GM23248 (cell line): ENCODE data around the gene MRPL46. TPM values are rescaled to one million over a fixed set of nuclear protein-coding genes. Genes with fewer than 3 reads are reported as not detected.

Source experiments
- DNase-seq: peaks from one replicate; pipeline ENCODE4 v3.0.0-alpha.2; 2015
- H2AFZ ChIP-seq: fragments of 200-600 bp; sonication (generic); 2 replicates; pipeline ENCODE4 v1.6.1; 2016; ENCODE audit warnings: antibody characterized with exemption
- H3F3A ChIP-seq: fragments of 200-600 bp; sonication (generic); 2 replicates; pipeline ENCODE4 v1.6.1; 2016; ENCODE audit warnings: mild to moderate bottlenecking, antibody characterized with exemption, mixed run types; ENCODE audit not compliant: insufficient read depth
- H3K27ac ChIP-seq: fragments of 200-600 bp; sonication (generic); 2 replicates; pipeline ENCODE4 v1.5.1; 2016; ENCODE audit warnings: mild to moderate bottlenecking
- H3K27me3 ChIP-seq: fragments of 200-600 bp; sonication (generic); replicated peaks from 2 replicates; pipeline ENCODE4 v1.6.1; 2016; ENCODE audit warnings: mild to moderate bottlenecking; ENCODE audit not compliant: insufficient read depth
- H3K36me3 ChIP-seq: fragments of 200-600 bp; sonication (generic); 2 replicates; pipeline ENCODE4 v1.6.1; 2016; ENCODE audit warnings: low read depth, mild to moderate bottlenecking
- H3K4me1 ChIP-seq: fragments of 200-600 bp; sonication (generic); 2 replicates; pipeline ENCODE4 v1.6.1; 2016; ENCODE audit warnings: mild to moderate bottlenecking; ENCODE audit not compliant: insufficient read depth
- H3K4me2 ChIP-seq: fragments of 200-600 bp; sonication (generic); one replicate; pipeline ENCODE4 v1.6.1; 2016; ENCODE audit warnings: mild to moderate bottlenecking; ENCODE audit not compliant: unreplicated experiment
- H3K4me3 ChIP-seq: fragments of 200-600 bp; sonication (generic); 2 replicates; pipeline ENCODE4 v1.5.1; 2016; ENCODE audit warnings: mild to moderate bottlenecking
- H3K79me2 ChIP-seq: fragments of 200-600 bp; sonication (generic); 2 replicates; pipeline ENCODE4 v1.6.1; 2016; ENCODE audit warnings: mild to moderate bottlenecking; ENCODE audit not compliant: insufficient read depth
- H3K9ac ChIP-seq: fragments of 200-600 bp; sonication (generic); 2 replicates; pipeline ENCODE4 v1.6.1; 2016; ENCODE audit warnings: mild to moderate bottlenecking
- H3K9me2 ChIP-seq: fragments of 200-600 bp; sonication (generic); 2 replicates; pipeline ENCODE4 v1.6.1; 2016; ENCODE audit warnings: mixed run types, mild to moderate bottlenecking, moderate library complexity; ENCODE audit not compliant: insufficient read depth
- H3K9me3 ChIP-seq: fragments of 200-600 bp; sonication (generic); one replicate; pipeline ENCODE4 v1.6.1; 2017; ENCODE audit warnings: low read depth
- H4K20me1 ChIP-seq: fragments of 200-600 bp; sonication (generic); 2 replicates; pipeline ENCODE4 v1.6.0; 2016; ENCODE audit not compliant: insufficient read depth
- EZH2 ChIP-seq: fragments of 200-600 bp; sonication (generic); IDR thresholded peaks from 2 replicates; pipeline ENCODE4 v1.6.1; 2018; ENCODE audit warnings: antibody characterized with exemption, mild to moderate bottlenecking; ENCODE audit not compliant: insufficient read depth, poor library complexity, severe bottlenecking
- EZH2phosphoT487 ChIP-seq: fragments of 200-600 bp; sonication (generic); IDR thresholded peaks from 2 replicates; pipeline ENCODE4 v1.6.1; 2018; ENCODE audit warnings: antibody characterized with exemption, moderate library complexity, mild to moderate bottlenecking, low read depth; ENCODE audit not compliant: insufficient read depth
- WGBS, 2 experiments: methylation state at CpG; one replicate each; pipeline ENCODE4 v1.1.6; 2015 to 2017; ENCODE audit warnings: low lambda C conversion rate in 2 of 2, low coverage in 1 of 2; ENCODE audit errors: missing lambda C conversion rate in 2 of 2; 5-methylcytosine and 5-hydroxymethylcytosine counted together
- in situ Hi-C: fragments of 300-500 bp; cut with MboI; formaldehyde crosslinking; loops from 2 replicates; pipeline ENCODE4 v1.15.0; 2020
- polyA plus RNA-seq: library from polyadenylated mRNA; unstranded; fragments of >200 nt; fragmentation: Nextera tagmentation; extraction: Ambion mirVana; gene quantifications from 2 replicates; pipeline ENCODE4 v1.2.1, GENCODE V29; 2016
- total RNA-seq: library from RNA; depleted of rRNA; stranded (reverse); fragments of >200 nt; shearing (Covaris generic); gene quantifications from 2 replicates; pipeline ENCODE4 v1.2.3, GENCODE V29; 2014

The MRPL46 gene
- total and polyA plus RNA-seq, 2 experiments from 2014 or later, result 14.6 to 38.4 TPM

DNA sequence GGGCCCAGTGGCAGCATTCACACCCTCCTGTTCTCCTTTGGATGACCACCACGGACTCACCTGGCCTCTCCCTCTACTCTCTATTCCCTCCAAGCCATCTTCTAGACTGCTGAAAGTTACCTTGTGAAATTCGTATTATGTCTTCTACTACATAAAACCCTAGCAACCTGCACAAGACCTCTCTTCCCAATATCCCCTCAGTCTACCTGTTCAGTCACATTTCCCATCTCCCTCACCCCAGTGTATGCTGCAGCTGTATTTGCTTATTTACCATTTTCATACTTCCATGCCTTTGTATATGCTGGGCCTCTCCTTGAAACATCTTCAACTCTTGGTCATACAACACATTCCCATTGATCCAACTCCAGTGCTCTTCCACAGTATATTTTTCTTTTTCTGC is 44.0 kb upstream of the MRPL46 start:
- H3K27ac ChIP-seq, result no peak overlapping the region
- WGBS, 2 experiments, result 68 to 69% methylated on average over 2 of the region's 2 CpGs

DNA sequence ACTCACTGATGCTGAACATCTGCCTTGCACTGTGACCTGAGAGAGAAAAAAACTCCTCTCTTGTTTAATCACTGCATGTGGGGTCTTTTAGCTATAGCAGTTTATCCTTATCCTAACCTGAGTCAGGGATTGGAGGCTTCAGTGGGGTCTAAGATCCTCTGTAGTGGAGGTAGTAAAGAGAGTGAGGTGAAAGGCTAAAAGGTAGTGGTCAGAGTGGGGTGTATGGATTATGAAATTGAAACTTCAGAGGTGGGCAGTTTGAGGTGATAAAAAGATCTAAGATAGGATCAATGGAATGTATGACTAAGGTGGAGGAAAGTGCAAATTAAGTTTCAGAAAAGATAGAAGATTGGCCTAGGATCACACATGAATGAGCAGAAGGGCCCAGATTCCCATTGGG is 42.8 kb upstream of the MRPL46 start:
- Histone ChIP-seq H3K36me3 (no peaks in the 10 kb centered on the region; the same call in 1 of the 2 replicates), H2AFZ (no peak overlapping the region), H3K9me3 (no peaks in the 10 kb centered on the region), H3K4me1 (peaks cover 14% of the 10 kb centered on the region), H3K9me2 (no peaks in the 10 kb centered on the region), H3K79me2 (no peaks in the 10 kb centered on the region), H3K27me3 (no peaks in the 10 kb centered on the region), H3K9ac (no peak overlapping the region), H4K20me1 (no peaks in the 10 kb centered on the region), H3K4me3 (no peak overlapping the region), H3K4me2 (no peak overlapping the region), H3K27ac (no peak overlapping the region), H3F3A (peaks cover 3% of the 10 kb centered on the region; the same call in 1 of the 2 replicates)
- TF ChIP-seq EZH2 (no peak), EZH2phosphoT487 (no peak)
- DNase-seq, result no peak
- in situ Hi-C loops, result no loop called here

More for the DNA sequence above, 44.0 kb upstream of the MRPL46 start:
- Histone ChIP-seq H3K79me2 (no peaks in the 10 kb centered on the region), H3K4me3 (no peak overlapping the region), H3K9me3 (no peaks in the 10 kb centered on the region), H3K9me2 (no peaks in the 10 kb centered on the region), H4K20me1 (no peaks in the 10 kb centered on the region), H3F3A (peaks cover 3% of the 10 kb centered on the region; the same call in 1 of the 2 replicates), H2AFZ (no peak overlapping the region), H3K9ac (no peak overlapping the region), H3K4me1 (peaks cover 14% of the 10 kb centered on the region), H3K27me3 (no peaks in the 10 kb centered on the region), H3K36me3 (no peaks in the 10 kb centered on the region; the same call in 1 of the 2 replicates), H3K4me2 (no peak overlapping the region)
- in situ Hi-C loops, result no loop called here
- TF ChIP-seq EZH2, result no peak
- TF ChIP-seq EZH2phosphoT487, result no peak
- no peak for DNase-seq

GRCh38 chr15:88509321-88509720 is 42.1 kb upstream of the MRPL46 start:
- no peaks in the 10 kb centered on the region for H3K79me2 ChIP-seq
- no peaks in the 10 kb centered on the region for H3K9me2 ChIP-seq
- peaks cover 3% of the 10 kb centered on the region; the same call in 1 of the 2 replicates for H3F3A ChIP-seq
- no peak overlapping the region for H3K27ac ChIP-seq
- H3K9me3 ChIP-seq, result no peaks in the 10 kb centered on the region
- H3K36me3 ChIP-seq, result no peaks in the 10 kb centered on the region; the same call in 1 of the 2 replicates
- no peak overlapping the region for H3K9ac ChIP-seq
- H3K4me3 ChIP-seq, result no peak overlapping the region
- H3K27me3 ChIP-seq, result no peaks in the 10 kb centered on the region
- no peak for TF ChIP-seq EZH2
- WGBS, 2 experiments, result 97 to 98% methylated on average over 4 of the region's 4 CpGs
- H3K4me1 ChIP-seq, result peaks cover 14% of the 10 kb centered on the region
- in situ Hi-C loops, result no loop called here
- no peaks in the 10 kb centered on the region for H4K20me1 ChIP-seq
- DNase-seq, result no peak
- no peak overlapping the region for H3K4me2 ChIP-seq
- H2AFZ ChIP-seq, result no peak overlapping the region

DNA sequence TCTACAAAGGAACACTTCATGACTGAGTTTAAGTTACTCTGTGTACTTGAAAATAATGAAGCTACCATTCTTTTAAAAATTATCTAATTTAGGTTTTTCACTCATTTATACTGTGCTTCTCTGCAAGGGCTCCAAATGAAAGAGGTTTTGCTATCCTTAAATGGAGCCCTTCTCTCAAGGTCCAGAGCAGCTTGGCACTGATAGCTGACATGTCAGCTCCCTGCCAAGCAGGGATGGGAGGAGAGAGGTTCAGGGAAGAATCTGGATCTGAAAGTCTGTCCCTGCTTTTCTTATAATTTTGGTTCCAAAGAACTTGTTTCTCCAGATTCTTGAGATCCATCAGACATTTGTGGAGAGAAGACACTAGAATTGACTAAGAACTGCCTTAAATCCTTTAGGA is 39.4 kb upstream of the MRPL46 start:
- Histone ChIP-seq H3F3A (no peaks in the 10 kb centered on the region), H3K79me2 (no peaks in the 10 kb centered on the region), H3K27me3 (no peaks in the 10 kb centered on the region), H3K4me3 (no peak overlapping the region), H3K4me2 (no peak overlapping the region), H2AFZ (no peak overlapping the region), H3K9me3 (no peaks in the 10 kb centered on the region), H4K20me1 (no peaks in the 10 kb centered on the region), H3K9ac (no peak overlapping the region), H3K9me2 (no peaks in the 10 kb centered on the region), H3K27ac (no peak overlapping the region), H3K36me3 (no peaks in the 10 kb centered on the region; the same call in 1 of the 2 replicates), H3K4me1 (no peaks in the 10 kb centered on the region)
- in situ Hi-C loops, result no loop called here
- no peak for DNase-seq
- no peak for TF ChIP-seq EZH2
- no peak for TF ChIP-seq EZH2phosphoT487

- in situ Hi-C loops, result no loop called here
- no peaks in the 10 kb centered on the region for H3K9me2 ChIP-seq
- no peaks in the 10 kb centered on the region; the same call in 1 of the 2 replicates for H3K36me3 ChIP-seq
- no peaks in the 10 kb centered on the region for H3F3A ChIP-seq
- H3K4me1 ChIP-seq, result no peaks in the 10 kb centered on the region
- TF ChIP-seq EZH2phosphoT487 (no peak), EZH2 (no peak)
- no peaks in the 10 kb centered on the region for H3K27me3 ChIP-seq
- H4K20me1 ChIP-seq, result no peaks in the 10 kb centered on the region
- DNase-seq, result no peak
- no peak overlapping the region for H2AFZ ChIP-seq
- no peak overlapping the region for H3K9ac ChIP-seq
- H3K27ac ChIP-seq, result no peak overlapping the region
- H3K4me3 ChIP-seq, result no peak overlapping the region
- H3K79me2 ChIP-seq, result no peaks in the 10 kb centered on the region
- no peaks in the 10 kb centered on the region for H3K9me3 ChIP-seq
- no peak overlapping the region for H3K4me2 ChIP-seq
- WGBS, 2 experiments, result 96 to 100% methylated on average over 2 of the region's 2 CpGs
Observed at GRCh38 chr15:88505721-88506120, 38.5 kb upstream of the MRPL46 start.
